Common myeloid progenitor, CD34-positive (primary cell): ENCODE results near the gene KLHL29.

ENCODE experiments used
- CTCF ChIA-PET: fragments of 350-600 bp; sonication (Branson Sonifier 250); formaldehyde crosslinking; loops from one replicate; lab custom pipeline; 2021; ENCODE audit warnings: antibody characterized with exemption; lab: Charles Lee
- POLR2A ChIA-PET: fragments of 350-600 bp; sonication (Branson Sonifier 250); formaldehyde crosslinking; loops from one replicate; lab custom pipeline; 2021; ENCODE audit warnings: antibody characterized with exemption; lab: Charles Lee
- DNase-seq, 3 donors: peaks; one replicate each; pipeline versions ENCODE4 v3.0.0 to v3.0.0-alpha.2; 2013
- H3K27ac ChIP-seq, 2 experiments: 1 replicate in 1 of 2; 2 replicates in 1 of 2; pipeline ENCODE4 v1.7.0; 2013; ENCODE audit warnings: inconsistent platforms in 2 of 2, low read length in 2 of 2, mild to moderate bottlenecking in 2 of 2, low read depth in 1 of 2, moderate library complexity in 1 of 2; ENCODE audit not compliant: severe bottlenecking in 2 of 2, insufficient read depth in 1 of 2, poor library complexity in 1 of 2
- H3K27me3 ChIP-seq, 5 experiments: replicated peaks in 2 of 5; 1 replicate in 3 of 5; 2 replicates in 2 of 5; pipeline versions ENCODE4 v1.6.1 to v1.7.0; 2013; ENCODE audit warnings: low read length in 4 of 5, mild to moderate bottlenecking in 2 of 5, moderate library complexity in 2 of 5, inconsistent platforms in 1 of 5; ENCODE audit not compliant: insufficient read depth in 5 of 5, control insufficient read depth in 4 of 5
- H3K36me3 ChIP-seq, 4 experiments: 1 replicate in 2 of 4; 2 replicates in 2 of 4; pipeline versions ENCODE4 v1.6.1 to v1.7.0; 2013; ENCODE audit warnings: low read length in 3 of 4, control low read depth in 1 of 4, mild to moderate bottlenecking in 1 of 4; ENCODE audit not compliant: control insufficient read depth in 4 of 4, insufficient read depth in 4 of 4
- H3K4me1 ChIP-seq, 4 experiments: 1 replicate in 3 of 4; 2 replicates in 1 of 4; pipeline versions ENCODE4 v1.6.1 to v1.7.1; 2013; ENCODE audit warnings: low read length in 3 of 4, mild to moderate bottlenecking in 3 of 4, control low read depth in 1 of 4, inconsistent platforms in 1 of 4, moderate library complexity in 1 of 4; ENCODE audit not compliant: control insufficient read depth in 4 of 4, insufficient read depth in 4 of 4; ENCODE audit errors: control extremely low read depth in 1 of 4
- H3K4me3 ChIP-seq, 7 experiments: 1 replicate in 4 of 7; 2 replicates in 3 of 7; pipeline versions ENCODE4 v1.5.1 to v1.7.0; 2013; ENCODE audit warnings: mild to moderate bottlenecking in 7 of 7, low read length in 6 of 7, moderate library complexity in 6 of 7, inconsistent platforms in 2 of 7, low read depth in 2 of 7, control low read depth in 1 of 7; ENCODE audit not compliant: insufficient read depth in 4 of 7, control insufficient read depth in 1 of 7; ENCODE audit errors: extremely low read depth in 1 of 7
- H3K9me3 ChIP-seq, 5 experiments: 1 replicate in 4 of 5; 2 replicates in 1 of 5; pipeline versions ENCODE4 v1.6.1 to v1.7.1; 2013; ENCODE audit warnings: low read length in 4 of 5, mild to moderate bottlenecking in 2 of 5, inconsistent platforms in 1 of 5, low read depth in 1 of 5, moderate library complexity in 1 of 5; ENCODE audit not compliant: control insufficient read depth in 4 of 5, insufficient read depth in 2 of 5; ENCODE audit errors: control extremely low read depth in 1 of 5
- WGBS: methylation state at CpG from one replicate; pipeline ENCODE4 v1.1.5; 2013; ENCODE audit not compliant: insufficient coverage; 5-methylcytosine and 5-hydroxymethylcytosine counted together

The KLHL29 gene

GRCh38 chr2:23492921-23493320 lies 107.9 kb downstream of the KLHL29 start:
- ChIA-PET CTCF (no interaction called here), POLR2A (interaction anchor here (0.6 kb wide), 1 partner anchor 127 kb away, joined by 4 read pairs; no protein-coding TSS in a partner anchor)
- H3K4me1 ChIP-seq, result peaks cover 0 to 33% (median 22%) of the 10 kb centered on the region in 4 experiments
- H3K4me3 ChIP-seq, result no peak overlapping the region
- no peaks in the 10 kb centered on the region for H3K9me3 ChIP-seq
- no peak overlapping the region for H3K27ac ChIP-seq
- peaks cover 0 to 81% (median 25%) of the 10 kb centered on the region in 5 experiments for H3K27me3 ChIP-seq
- no peak for DNase-seq
- no peaks in the 10 kb centered on the region for H3K36me3 ChIP-seq
- WGBS, result 85% methylated on average over 6 of the region's 7 CpGs

GRCh38 chr2:23493846-23494245 lies 108.9 kb downstream of the KLHL29 start:
- H3K9me3 ChIP-seq, result no peaks in the 10 kb centered on the region
- 100% methylated on average over 2 of the region's 4 CpGs for WGBS
- H3K27me3 ChIP-seq, result peaks cover 0 to 81% (median 25%) of the 10 kb centered on the region in 5 experiments
- H3K36me3 ChIP-seq, result no peaks in the 10 kb centered on the region
- DNase-seq, result no peak
- no peak overlapping the region for H3K4me3 ChIP-seq
- no peak overlapping the region for H3K27ac ChIP-seq
- CTCF ChIA-PET, result interaction anchor here (0.7 to 1.5 kb wide), 2 partner anchors 11 to 13 kb away, joined by 3 read pairs; no protein-coding TSS in a partner anchor
- peaks cover 0 to 35% (median 25%) of the 10 kb centered on the region in 4 experiments for H3K4me1 ChIP-seq
- POLR2A ChIA-PET, result no interaction called here

- 91% methylated on average over 8 of the region's 8 CpGs for WGBS
- Histone ChIP-seq H3K27ac (no peak overlapping the region), H3K27me3 (peaks cover 0 to 81% (median 25%) of the 10 kb centered on the region in 5 experiments), H3K36me3 (no peaks in the 10 kb centered on the region), H3K9me3 (no peaks in the 10 kb centered on the region), H3K4me1 (peaks cover 0 to 40% (median 29%) of the 10 kb centered on the region in 4 experiments), H3K4me3 (no peak overlapping the region)
- DNase-seq, result no peak
- POLR2A ChIA-PET, result no interaction called here
- CTCF ChIA-PET, result interaction anchor here (0.7 to 1.5 kb wide), 2 partner anchors 11 to 12 kb away, joined by 3 read pairs; no protein-coding TSS in a partner anchor
Observed at GRCh38 chr2:23494286-23494685, 109.3 kb downstream of the KLHL29 start.

- Histone ChIP-seq H3K36me3 (no peaks in the 10 kb centered on the region), H3K27me3 (peaks cover 0 to 76% (median 22%) of the 10 kb centered on the region in 5 experiments), H3K4me1 (peaks cover 0 to 37% (median 28%) of the 10 kb centered on the region in 4 experiments), H3K9me3 (no peaks in the 10 kb centered on the region), H3K27ac (no peak overlapping the region), H3K4me3 (no peak overlapping the region)
- CTCF ChIA-PET, result interaction anchor here (0.6 to 1.3 kb wide), 4 partner anchors 9 to 129 kb away, joined by 3 read pairs; no protein-coding TSS in a partner anchor
- POLR2A ChIA-PET, result no interaction called here
- no peak for DNase-seq
- WGBS, result 96% methylated on average over 16 of the region's 19 CpGs
Observed at GRCh38 chr2:23495661-23496114, 110.7 kb downstream of the KLHL29 start.

- DNase-seq, result no peak
- POLR2A ChIA-PET, result no interaction called here
- WGBS, result 46% methylated on average over 3 of the region's 5 CpGs
- peaks cover 0 to 75% (median 22%) of the 10 kb centered on the region in 5 experiments for H3K27me3 ChIP-seq
- no peaks in the 10 kb centered on the region for H3K36me3 ChIP-seq
- H3K4me1 ChIP-seq, result peaks cover 0 to 37% (median 28%) of the 10 kb centered on the region in 4 experiments
- no peak overlapping the region for H3K27ac ChIP-seq
- H3K4me3 ChIP-seq, result peak overlapping the region in 1 of 7 experiments; percentile 1
- H3K9me3 ChIP-seq, result no peaks in the 10 kb centered on the region
- CTCF ChIA-PET, result interaction anchor here (1.2 to 1.3 kb wide), 2 partner anchors 10 to 35 kb away, joined by 3 read pairs; no protein-coding TSS in a partner anchor
Observed at GRCh38 chr2:23496456-23496855, 111.5 kb downstream of the KLHL29 start.

- WGBS, result 0% methylated on average over 2 of the region's 7 CpGs
- POLR2A ChIA-PET, result no interaction called here
- Histone ChIP-seq H3K36me3 (no peaks in the 10 kb centered on the region), H3K4me1 (peaks cover 0 to 37% (median 28%) of the 10 kb centered on the region in 4 experiments), H3K27me3 (peaks cover 0 to 73% (median 22%) of the 10 kb centered on the region in 5 experiments), H3K9me3 (no peaks in the 10 kb centered on the region), H3K4me3 (no peak overlapping the region), H3K27ac (no peak overlapping the region)
- peak; percentile 81 to 89 (median 89) for DNase-seq
- CTCF ChIA-PET, result interaction anchor here (1.2 to 1.3 kb wide), 2 partner anchors 15 to 36 kb away, joined by 3 read pairs; no protein-coding TSS in a partner anchor
Observed at GRCh38 chr2:23497063-23497462, 112.1 kb downstream of the KLHL29 start.

- CTCF ChIA-PET, result interaction anchor here (1.2 kb wide), 1 partner anchor 14 kb away, joined by 3 read pairs; no protein-coding TSS in a partner anchor
- H3K4me1 ChIP-seq, result peaks cover 0 to 37% (median 28%) of the 10 kb centered on the region in 4 experiments
- no peak overlapping the region for H3K27ac ChIP-seq
- POLR2A ChIA-PET, result no interaction called here
- no peaks in the 10 kb centered on the region for H3K9me3 ChIP-seq
- H3K4me3 ChIP-seq, result no peak overlapping the region
- no peak for DNase-seq
- H3K27me3 ChIP-seq, result peaks cover 0 to 73% (median 22%) of the 10 kb centered on the region in 5 experiments
- WGBS, result 50% methylated on average over 6 of the region's 6 CpGs
- H3K36me3 ChIP-seq, result no peaks in the 10 kb centered on the region
Observed at GRCh38 chr2:23497536-23497935, 112.6 kb downstream of the KLHL29 start.
